A549 (cell line): ENCODE measurements around the gene PLCB1.

Experiments
- CTCF ChIP-seq: fragments of >200 bp; sonication (Bioruptor Twin); formaldehyde crosslinking; IDR thresholded peaks from 3 replicates; pipeline ENCODE4 v1.5.1; 2016
- EHF ChIP-seq: fragments of 250-450 bp; sonication (Bioruptor Pico); IDR thresholded peaks from 2 replicates; pipeline ENCODE4 v1.5.0; 2020; ENCODE audit warnings: mild to moderate bottlenecking
- EP300 ChIP-seq, 2 experiments: fragments of >200 bp; sonication (Bioruptor Twin); formaldehyde crosslinking; IDR thresholded peaks; 2 replicates in 1 of 2; 3 replicates in 1 of 2; pipeline ENCODE4 v1.6.1; 2016 to 2017
- PBX3 ChIP-seq: IDR thresholded peaks from 2 replicates; pipeline ENCODE4 v1.6.1; 2012
- POLR2AphosphoS2 ChIP-seq: conservative IDR thresholded peaks from 2 replicates; pipeline ENCODE4 v1.6.1; 2012; ENCODE audit warnings: low read length, improper control_type of control experiment, inconsistent platforms
- TF ChIP-seq, protein P1 (sequence below): fragments of 200-600 bp; sonication (generic); IDR thresholded peaks from 2 replicates; pipeline ENCODE4 v1.6.1; 2016; ENCODE audit warnings: antibody characterized with exemption, mild to moderate bottlenecking, moderate library complexity

- TF ChIP-seq CTCF = no peak
- no peak for TF ChIP-seq POLR2AphosphoS2
- no peak for TF ChIP-seq EHF (CRISPR knock-in tag)
- no peak for TF ChIP-seq EP300 (IDR thresholded peaks at IDR 0.05)
- TF ChIP-seq, protein P1, sequence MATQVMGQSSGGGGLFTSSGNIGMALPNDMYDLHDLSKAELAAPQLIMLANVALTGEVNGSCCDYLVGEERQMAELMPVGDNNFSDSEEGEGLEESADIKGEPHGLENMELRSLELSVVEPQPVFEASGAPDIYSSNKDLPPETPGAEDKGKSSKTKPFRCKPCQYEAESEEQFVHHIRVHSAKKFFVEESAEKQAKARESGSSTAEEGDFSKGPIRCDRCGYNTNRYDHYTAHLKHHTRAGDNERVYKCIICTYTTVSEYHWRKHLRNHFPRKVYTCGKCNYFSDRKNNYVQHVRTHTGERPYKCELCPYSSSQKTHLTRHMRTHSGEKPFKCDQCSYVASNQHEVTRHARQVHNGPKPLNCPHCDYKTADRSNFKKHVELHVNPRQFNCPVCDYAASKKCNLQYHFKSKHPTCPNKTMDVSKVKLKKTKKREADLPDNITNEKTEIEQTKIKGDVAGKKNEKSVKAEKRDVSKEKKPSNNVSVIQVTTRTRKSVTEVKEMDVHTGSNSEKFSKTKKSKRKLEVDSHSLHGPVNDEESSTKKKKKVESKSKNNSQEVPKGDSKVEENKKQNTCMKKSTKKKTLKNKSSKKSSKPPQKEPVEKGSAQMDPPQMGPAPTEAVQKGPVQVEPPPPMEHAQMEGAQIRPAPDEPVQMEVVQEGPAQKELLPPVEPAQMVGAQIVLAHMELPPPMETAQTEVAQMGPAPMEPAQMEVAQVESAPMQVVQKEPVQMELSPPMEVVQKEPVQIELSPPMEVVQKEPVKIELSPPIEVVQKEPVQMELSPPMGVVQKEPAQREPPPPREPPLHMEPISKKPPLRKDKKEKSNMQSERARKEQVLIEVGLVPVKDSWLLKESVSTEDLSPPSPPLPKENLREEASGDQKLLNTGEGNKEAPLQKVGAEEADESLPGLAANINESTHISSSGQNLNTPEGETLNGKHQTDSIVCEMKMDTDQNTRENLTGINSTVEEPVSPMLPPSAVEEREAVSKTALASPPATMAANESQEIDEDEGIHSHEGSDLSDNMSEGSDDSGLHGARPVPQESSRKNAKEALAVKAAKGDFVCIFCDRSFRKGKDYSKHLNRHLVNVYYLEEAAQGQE = no peak
- TF ChIP-seq PBX3 = no peak
Measured at GRCh38 chr20:8837396-8837795, 705.3 kb downstream of the PLCB1 start.
